ENCODE measurements around the gene CEACAM19. TPM values are rescaled to one million over a fixed set of nuclear protein-coding genes. Genes with fewer than 3 reads are reported as not detected.
A peak's percentile ranks its signal among the peaks of the same experiment; 100 is the strongest.

Gene CEACAM19
- total and polyA plus RNA-seq, 2 of the 13 experiments (the other 11 are each of a cell fraction or from before 2014, with no cell fraction given): 1.3 to 4.0 TPM

DNA sequence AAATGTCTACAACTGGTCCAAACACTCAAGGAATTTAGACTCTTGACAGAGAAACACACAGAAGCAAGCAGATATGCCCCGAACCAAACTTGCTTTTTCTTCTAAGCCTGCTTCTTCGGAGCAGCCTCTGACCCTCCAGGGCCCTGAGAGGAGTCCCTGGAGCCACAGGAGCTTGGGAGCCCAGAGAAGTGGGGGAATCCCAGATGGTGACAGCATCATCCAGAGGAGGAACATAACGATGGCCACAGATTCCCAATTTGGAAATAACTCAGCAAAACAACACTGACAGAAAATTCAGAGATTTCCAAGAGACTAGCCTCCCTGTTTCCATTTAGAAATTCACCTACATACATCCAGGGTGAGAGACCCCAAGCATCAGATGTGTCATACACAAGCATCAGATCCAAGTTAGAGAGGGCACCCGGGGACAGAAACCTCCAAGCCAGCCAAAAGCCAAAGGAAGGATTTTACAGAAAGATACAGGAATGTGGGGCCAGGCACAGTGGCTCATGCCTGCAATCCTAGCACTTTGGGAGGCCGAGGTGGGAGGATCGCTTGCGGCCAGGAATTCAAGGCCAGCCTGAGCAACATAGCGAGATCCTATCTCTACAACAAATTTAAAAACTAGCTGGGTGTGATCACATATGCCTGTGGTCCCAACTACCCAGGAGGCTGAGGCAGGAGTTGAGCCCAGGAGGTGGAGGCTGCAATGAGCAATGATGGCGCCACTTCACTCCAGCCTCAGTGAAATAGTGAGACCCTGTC lies 29.6 kb upstream of the CEACAM19 start:
- in situ Hi-C loops (cut with HindIII; ENCODE audit: extremely low pct_ligation_motif_present, low pct_unique_long_range_greater_than_20kb): no loop called here
- Histone ChIP-seq H3K36me3 (replicated peaks in 1 of 2; ENCODE audit: control insufficient read depth in 1 of 2, insufficient read depth in 2 of 2, low read length in 2 of 2) (peaks cover 0 to 6% of the 10 kb centered on the region in 2 experiments; a peak in 2 of 5 replicates), H2AFZ (ENCODE audit: low read length) (no peak overlapping the region), H3K9ac (ENCODE audit: insufficient read depth, low read depth, low read length) (no peak overlapping the region), H3K27me3 (ENCODE audit: control insufficient read depth in 1 of 2, insufficient read depth in 2 of 2, low read length in 2 of 2) (no peaks in the 10 kb centered on the region; a peak in 1 of 5 replicates), H4K20me1 (ENCODE audit: insufficient read depth, low read length) (peaks cover 10% of the 10 kb centered on the region), H3K4me2 (ENCODE audit: low read depth, low read length) (no peak overlapping the region), H3K27ac (ENCODE audit: extremely low read length, insufficient read depth, low read length) (no peak overlapping the region), H3K4me1 (ENCODE audit: insufficient read depth, low read length) (peaks cover 79% of the 10 kb centered on the region), H3K4me3 (replicated peaks in 1 of 3; ENCODE audit: insufficient read depth in 1 of 3, low read depth in 2 of 3, low read length in 3 of 3) (no peak overlapping the region), H3K79me2 (ENCODE audit: insufficient read depth, low read length) (peaks cover 21% of the 10 kb centered on the region), H3K9me3 (ENCODE audit: low read length) (no peaks in the 10 kb centered on the region)
- FAIRE-seq: no peak
- ChIA-PET POLR2A (interaction anchor here (2.9 kb wide), 1 partner anchor 29 kb away, joined by 36 read pairs; the partner anchor contains the start of gene IGSF23), CTCF (ENCODE audit: low intra/inter-chr PET ratio, low total read pairs) (no interaction called here)
- ATAC-seq: no peak
- no TSS peak for BruUV-seq (replicated peaks)
- no peak for DNase-seq (ENCODE audit: low spot score)
- intact Hi-C loops (cut with micrococcal nuclease; ENCODE audit: unreplicated experiment): no loop called here
- 96% methylated on average over 9 of the region's 9 CpGs for WGBS (ENCODE audit: low lambda C conversion rate)
- TF ChIP-seq ZNF552 (CRISPR knock-in tag; IDR thresholded peaks at IDR 0.05; ENCODE audit: borderline replicate concordance): no peak
- TF ChIP-seq, protein P1, sequence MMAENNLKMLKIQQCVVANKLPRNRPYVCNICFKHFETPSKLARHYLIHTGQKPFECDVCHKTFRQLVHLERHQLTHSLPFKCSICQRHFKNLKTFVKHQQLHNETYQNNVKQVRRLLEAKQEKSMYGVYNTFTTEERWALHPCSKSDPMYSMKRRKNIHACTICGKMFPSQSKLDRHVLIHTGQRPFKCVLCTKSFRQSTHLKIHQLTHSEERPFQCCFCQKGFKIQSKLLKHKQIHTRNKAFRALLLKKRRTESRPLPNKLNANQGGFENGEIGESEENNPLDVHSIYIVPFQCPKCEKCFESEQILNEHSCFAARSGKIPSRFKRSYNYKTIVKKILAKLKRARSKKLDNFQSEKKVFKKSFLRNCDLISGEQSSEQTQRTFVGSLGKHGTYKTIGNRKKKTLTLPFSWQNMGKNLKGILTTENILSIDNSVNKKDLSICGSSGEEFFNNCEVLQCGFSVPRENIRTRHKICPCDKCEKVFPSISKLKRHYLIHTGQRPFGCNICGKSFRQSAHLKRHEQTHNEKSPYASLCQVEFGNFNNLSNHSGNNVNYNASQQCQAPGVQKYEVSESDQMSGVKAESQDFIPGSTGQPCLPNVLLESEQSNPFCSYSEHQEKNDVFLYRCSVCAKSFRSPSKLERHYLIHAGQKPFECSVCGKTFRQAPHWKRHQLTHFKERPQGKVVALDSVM (CRISPR knock-in tag; IDR thresholded peaks at IDR 0.05): peak; percentile 88
- TF ChIP-seq, protein P2, sequence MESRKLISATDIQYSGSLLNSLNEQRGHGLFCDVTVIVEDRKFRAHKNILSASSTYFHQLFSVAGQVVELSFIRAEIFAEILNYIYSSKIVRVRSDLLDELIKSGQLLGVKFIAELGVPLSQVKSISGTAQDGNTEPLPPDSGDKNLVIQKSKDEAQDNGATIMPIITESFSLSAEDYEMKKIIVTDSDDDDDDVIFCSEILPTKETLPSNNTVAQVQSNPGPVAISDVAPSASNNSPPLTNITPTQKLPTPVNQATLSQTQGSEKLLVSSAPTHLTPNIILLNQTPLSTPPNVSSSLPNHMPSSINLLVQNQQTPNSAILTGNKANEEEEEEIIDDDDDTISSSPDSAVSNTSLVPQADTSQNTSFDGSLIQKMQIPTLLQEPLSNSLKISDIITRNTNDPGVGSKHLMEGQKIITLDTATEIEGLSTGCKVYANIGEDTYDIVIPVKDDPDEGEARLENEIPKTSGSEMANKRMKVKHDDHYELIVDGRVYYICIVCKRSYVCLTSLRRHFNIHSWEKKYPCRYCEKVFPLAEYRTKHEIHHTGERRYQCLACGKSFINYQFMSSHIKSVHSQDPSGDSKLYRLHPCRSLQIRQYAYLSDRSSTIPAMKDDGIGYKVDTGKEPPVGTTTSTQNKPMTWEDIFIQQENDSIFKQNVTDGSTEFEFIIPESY (CRISPR knock-in tag; IDR thresholded peaks at IDR 0.05): peak; percentile 50; the same call in 1 of the 2 replicates
